Measurements from ENCODE around the gene UST. TPM values are rescaled to one million over a fixed set of nuclear protein-coding genes. Genes with fewer than 3 reads are reported as not detected.
"Not testable (repeated sequence)": the region's sequence is repeated elsewhere in the genome, so short reads cannot be mapped to it uniquely, and the experiment has no call there.

UST gene
- total RNA-seq, 1 experiment from 2014 or later = 10.0 TPM

- no peak for TF ChIP-seq CTCF (IDR thresholded peaks at IDR 0.05; ENCODE audit: unreplicated experiment)
- Mint-ChIP-seq H3K27me3 (ENCODE audit: insufficient read depth, unreplicated experiment) (no peaks in the 10 kb centered on the region), H3K4me3 (ENCODE audit: unreplicated experiment) (no peak overlapping the region), H3K9me3 (ENCODE audit: unreplicated experiment) (no peaks in the 10 kb centered on the region), H3K36me3 (ENCODE audit: insufficient read depth, unreplicated experiment) (no peaks in the 10 kb centered on the region), H3K27ac (ENCODE audit: low read depth, unreplicated experiment) (no peak overlapping the region), H3K4me1 (ENCODE audit: insufficient read depth, unreplicated experiment) (no peaks in the 10 kb centered on the region)
- no peak for DNase-seq (ENCODE audit: unreplicated experiment)
- POLR2A ChIA-PET = no interaction called here
- CTCF ChIA-PET = no interaction called here
- BruUV-seq (replicated peaks) = no TSS peak
- intact Hi-C loops (cut with micrococcal nuclease) = no loop called here
Measured at GRCh38 chr6:148845464-148845863, 98.6 kb downstream of the UST start.

- CTCF ChIA-PET = interaction anchor here (0.5 to 0.8 kb wide), 4 partner anchors 26 to 142 kb away, joined by 3 to 6 read pairs (median 3); no protein-coding TSS in a partner anchor
- no peak for TF ChIP-seq CTCF (IDR thresholded peaks at IDR 0.05; ENCODE audit: unreplicated experiment)
- POLR2A ChIA-PET = interaction anchor here (0.5 to 1.1 kb wide), 2 partner anchors 10 to 46 kb away, joined by 4 read pairs; no protein-coding TSS in a partner anchor
- no TSS peak for BruUV-seq (replicated peaks)
- no peak overlapping the region for H3K27ac Mint-ChIP-seq (ENCODE audit: low read depth, unreplicated experiment)
- intact Hi-C loops (cut with micrococcal nuclease) = no loop called here
- H3K27me3 Mint-ChIP-seq (ENCODE audit: insufficient read depth, unreplicated experiment) = no peaks in the 10 kb centered on the region
- DNase-seq (ENCODE audit: unreplicated experiment) = no peak
- no peak overlapping the region for H3K4me3 Mint-ChIP-seq (ENCODE audit: unreplicated experiment)
- H3K9me3 Mint-ChIP-seq (ENCODE audit: unreplicated experiment) = no peaks in the 10 kb centered on the region
- no peaks in the 10 kb centered on the region for H3K4me1 Mint-ChIP-seq (ENCODE audit: insufficient read depth, unreplicated experiment)
- no peaks in the 10 kb centered on the region for H3K36me3 Mint-ChIP-seq (ENCODE audit: insufficient read depth, unreplicated experiment)
Measured at GRCh38 chr6:148846778-148847761, 100.2 kb downstream of the UST start.

- intact Hi-C loops (cut with micrococcal nuclease) = no loop called here
- no peaks in the 10 kb centered on the region for H3K9me3 Mint-ChIP-seq (ENCODE audit: unreplicated experiment)
- no peaks in the 10 kb centered on the region for H3K36me3 Mint-ChIP-seq (ENCODE audit: insufficient read depth, unreplicated experiment)
- H3K27ac Mint-ChIP-seq (ENCODE audit: low read depth, unreplicated experiment) = no peak overlapping the region
- H3K4me3 Mint-ChIP-seq (ENCODE audit: unreplicated experiment) = no peak overlapping the region
- TF ChIP-seq CTCF (IDR thresholded peaks at IDR 0.05; ENCODE audit: unreplicated experiment) = no peak
- no peak for DNase-seq (ENCODE audit: unreplicated experiment)
- peaks cover 5% of the 10 kb centered on the region for H3K4me1 Mint-ChIP-seq (ENCODE audit: insufficient read depth, unreplicated experiment)
- no TSS peak for BruUV-seq (replicated peaks)
- ChIA-PET POLR2A (no interaction called here), CTCF (interaction anchor here (1.1 kb wide), 1 partner anchor 271 kb away, joined by 3 read pairs; no protein-coding TSS in a partner anchor)
- no peaks in the 10 kb centered on the region for H3K27me3 Mint-ChIP-seq (ENCODE audit: insufficient read depth, unreplicated experiment)
Measured at GRCh38 chr6:148848915-148849314, 102.1 kb downstream of the UST start.

GRCh38 chr6:148849449-148849848 is 102.6 kb downstream of the UST start:
- BruUV-seq (replicated peaks); POLR2A ChIA-PET; H3K4me3 Mint-ChIP-seq (ENCODE audit: unreplicated experiment); DNase-seq (ENCODE audit: unreplicated experiment); intact Hi-C loops (cut with micrococcal nuclease); H3K36me3 Mint-ChIP-seq (ENCODE audit: insufficient read depth, unreplicated experiment); H3K27ac Mint-ChIP-seq (ENCODE audit: low read depth, unreplicated experiment); H3K27me3 Mint-ChIP-seq (ENCODE audit: insufficient read depth, unreplicated experiment); H3K9me3 Mint-ChIP-seq (ENCODE audit: unreplicated experiment): not testable (repeated sequence)
- CTCF ChIA-PET = interaction anchor here (1.1 kb wide), 1 partner anchor 272 kb away, joined by 3 read pairs; no protein-coding TSS in a partner anchor
- peaks cover 10% of the 10 kb centered on the region for H3K4me1 Mint-ChIP-seq (ENCODE audit: insufficient read depth, unreplicated experiment)

Data from MCF 10A (cell line).